Right lobe of liver (tissue), 4 donors: Measurements from ENCODE around the gene MOB3A.
"Not testable (repeated sequence)": the region's sequence is repeated elsewhere in the genome, so short reads cannot be mapped to it uniquely, and the experiment has no call there.

Experiments
- CTCF ChIP-seq, 4 donors: fragments of 200-600 bp in 3 of 4; fragments of 450-650 bp in 1 of 4; IDR thresholded peaks; one replicate each; pipeline versions ENCODE4 v1.5.1 to v1.8.0; 2016 to 2022; ENCODE audit warnings: antibody characterized with exemption in 4 of 4, mild to moderate bottlenecking in 2 of 4
- POLR2A ChIP-seq: fragments of 450-650 bp; IDR thresholded peaks from one replicate; pipeline ENCODE4 v1.6.1; 2017; ENCODE audit warnings: antibody characterized with exemption, mild to moderate bottlenecking
- donor health status: DM: no; HTN: no; CAD: no.
- donor health status: DM: no; HTN: no; CAD: no.
- donor health status: DM: no; HTN: yes; CAD: no.

GRCh38 chr19:2091926-2092525, 4.1 kb downstream of the MOB3A start:
- TF ChIP-seq CTCF (IDR thresholded peaks at IDR 0.05); POLR2A: not testable (repeated sequence)
